Fibroblast of skin of abdomen (primary cell): ENCODE measurements around the gene GREB1.

ENCODE experiments used
- DNase-seq: peaks from one replicate; pipeline ENCODE4 v3.0.0-alpha.2; 2013

GREB1 gene

DNA sequence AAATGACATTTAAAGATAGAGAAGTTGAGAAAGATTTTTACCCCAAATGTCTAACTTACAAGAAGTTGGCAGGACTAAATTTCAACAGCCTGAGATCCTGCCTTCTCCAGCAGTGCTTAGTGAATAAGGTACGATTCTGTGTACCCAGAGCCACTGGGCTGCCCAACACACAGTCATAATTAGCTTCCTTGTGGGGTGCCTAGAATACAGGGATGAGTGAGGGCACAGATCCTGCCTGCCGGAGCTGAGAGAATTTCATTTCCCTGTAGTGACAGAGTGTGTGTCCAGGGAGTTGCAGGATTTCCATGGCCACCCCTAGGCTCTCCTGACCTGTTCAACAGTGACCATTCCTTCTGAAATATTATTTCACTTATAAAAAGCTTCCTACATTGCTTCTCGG is 27.0 kb downstream of the GREB1 start:
- DNase-seq = no peak

GRCh38 chr2:11562011-11562410 is 28.2 kb downstream of the GREB1 start:
- DNase-seq = no peak

DNA sequence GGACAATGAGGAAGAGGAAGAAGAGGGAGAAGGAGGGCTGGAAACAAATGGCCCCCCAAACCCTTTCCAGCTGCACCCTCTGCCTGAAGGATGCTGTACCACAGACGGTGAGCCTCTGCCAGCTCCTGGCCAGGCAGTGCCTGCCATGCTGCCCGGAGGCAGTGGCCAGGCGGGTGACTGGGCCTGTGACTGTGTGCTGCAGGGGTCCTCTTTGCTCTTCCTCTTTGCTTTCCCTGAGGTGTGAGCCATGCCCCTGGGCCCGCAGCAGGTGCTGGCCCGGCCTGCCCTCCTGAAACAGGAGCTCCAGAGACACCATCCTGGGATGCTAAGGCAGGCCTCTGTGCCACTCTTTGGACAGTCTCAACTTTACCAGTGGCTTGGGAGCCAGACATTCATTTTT is 28.6 kb downstream of the GREB1 start:
- DNase-seq = no peak

- DNase-seq = no peak
These were observed 30.2 kb downstream of the GREB1 start for GRCh38 chr2:11563784-11564666.

DNA sequence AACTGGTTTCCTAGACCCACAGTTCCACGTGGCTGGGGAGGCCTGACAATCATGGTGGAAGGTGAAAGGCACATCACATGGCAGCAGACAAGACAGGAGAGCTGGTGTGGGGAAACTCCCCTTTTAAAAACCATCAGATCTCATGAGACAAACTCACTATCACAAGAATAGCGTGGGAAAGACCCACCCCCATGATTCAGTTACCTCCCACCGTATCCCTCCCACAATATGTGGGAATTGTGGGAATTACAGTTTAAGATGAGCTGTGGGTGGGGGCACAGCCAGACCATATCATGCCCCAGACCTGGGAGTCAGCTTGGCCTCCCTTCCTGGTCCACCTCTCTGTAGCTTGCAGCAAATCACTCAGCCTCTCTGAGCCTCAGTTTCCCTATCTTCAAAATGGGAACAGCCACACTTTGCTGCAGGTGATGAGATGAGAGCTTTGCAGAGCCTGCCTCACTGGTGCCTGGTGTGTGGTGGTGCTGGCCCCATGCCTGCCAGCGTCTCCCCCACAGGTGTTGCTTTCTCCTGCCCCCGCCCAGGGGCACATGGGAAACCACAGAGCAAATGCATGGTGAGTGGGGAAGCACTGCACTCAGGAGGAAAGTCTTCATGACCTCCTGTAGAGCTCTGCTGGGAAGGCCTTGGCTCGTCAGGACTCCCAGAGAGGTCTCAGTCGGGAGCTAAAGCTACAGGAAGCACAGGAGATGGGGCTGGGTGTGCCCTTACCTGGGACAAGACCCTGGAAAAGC is 31.1 kb downstream of the GREB1 start:
- no peak for DNase-seq

- DNase-seq = no peak
These were observed 32.5 kb downstream of the GREB1 start for GRCh38 chr2:11566383-11566782.

DNA sequence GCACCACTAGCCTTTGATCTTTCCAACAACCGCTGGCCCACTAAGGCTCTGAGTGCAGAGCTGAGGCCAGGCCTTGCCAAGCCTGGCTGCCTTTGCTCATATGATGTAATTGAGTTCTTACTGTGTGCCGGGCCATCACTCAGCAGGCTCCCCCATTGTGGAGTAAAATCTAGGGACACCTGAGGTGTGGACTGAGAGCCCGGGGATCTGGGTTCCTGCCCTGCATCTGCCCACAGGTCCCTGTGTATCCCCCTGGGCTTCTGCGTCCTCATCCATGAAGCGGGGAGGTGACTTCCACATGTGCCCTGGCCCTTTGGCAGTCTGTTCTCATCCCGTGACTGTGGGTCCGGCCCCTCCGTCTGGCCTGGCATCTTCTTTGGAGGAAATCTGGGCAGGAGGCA is 33.8 kb downstream of the GREB1 start:
- no peak for DNase-seq

GRCh38 chr2:11568436-11568835 is 34.6 kb downstream of the GREB1 start:
- DNase-seq = no peak

GRCh38 chr2:11569636-11570035 is 35.8 kb downstream of the GREB1 start:
- DNase-seq = no peak

DNA sequence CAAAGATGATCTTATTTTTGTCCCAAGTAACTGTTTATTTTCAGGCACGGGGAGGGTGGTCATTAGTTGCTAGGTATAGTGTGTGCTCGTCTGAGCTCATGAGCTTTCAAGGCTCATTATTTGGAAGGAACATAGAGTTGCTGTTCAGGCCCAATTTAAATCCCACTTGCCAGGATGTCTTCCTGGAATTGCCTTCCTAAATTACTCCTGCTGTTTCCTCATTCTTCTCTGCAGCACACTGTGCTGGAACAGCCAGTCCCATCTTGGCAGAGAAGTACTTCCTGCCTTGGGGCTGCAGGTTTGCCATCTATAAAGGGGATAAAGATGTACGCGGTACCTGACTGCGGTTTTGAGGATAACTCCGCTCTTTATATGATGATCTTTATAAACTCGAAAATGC is 37.3 kb downstream of the GREB1 start:
- DNase-seq = no peak

- no peak for DNase-seq
These were observed 39.2 kb downstream of the GREB1 start for GRCh38 chr2:11572996-11573395.

- DNase-seq = peak; percentile 38
These were observed 39.8 kb downstream of the GREB1 start for GRCh38 chr2:11573418-11574175.

GRCh38 chr2:11574176-11575046 is 40.6 kb downstream of the GREB1 start:
- no peak for DNase-seq

GRCh38 chr2:11576398-11576797 is 42.6 kb downstream of the GREB1 start:
- no peak for DNase-seq

DNA sequence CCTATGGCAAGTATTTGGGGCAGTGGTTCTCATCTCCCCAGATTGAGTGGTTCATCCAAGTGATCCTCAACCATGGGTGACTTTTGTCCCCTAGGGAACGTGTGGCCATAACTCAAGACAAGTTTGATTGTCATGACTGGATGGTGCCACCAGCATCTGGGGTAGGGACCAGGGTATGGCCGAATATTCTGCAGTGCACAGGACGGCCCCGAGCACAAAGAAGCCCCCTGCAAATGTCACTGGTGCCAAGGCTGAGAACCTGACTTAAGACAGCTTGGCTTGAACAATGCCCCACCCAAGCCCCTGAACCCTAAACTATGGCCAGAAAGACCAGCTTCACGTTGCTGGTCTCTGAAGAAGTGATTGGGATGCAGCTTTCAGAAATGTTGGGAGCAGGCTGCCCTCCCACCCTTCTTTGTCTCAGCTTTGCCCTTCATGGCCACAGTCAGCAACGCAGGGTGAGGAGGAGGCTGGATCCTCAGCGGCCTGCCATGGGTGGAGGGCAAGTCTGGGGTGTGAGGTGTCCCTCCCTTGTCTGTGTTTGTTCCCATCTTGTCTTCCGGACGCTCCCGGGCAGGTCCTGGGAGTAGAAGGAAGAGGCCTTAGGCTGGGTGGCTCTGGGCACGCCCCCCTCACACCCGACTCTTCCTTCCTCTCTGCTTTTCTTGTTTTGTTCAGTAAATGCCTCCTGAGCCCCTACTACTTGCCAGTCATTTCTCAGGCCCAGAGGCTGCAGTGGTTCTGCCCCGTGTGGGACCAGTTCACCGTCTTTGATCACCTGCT is 43.4 kb downstream of the GREB1 start:
- no peak for DNase-seq

- no peak for DNase-seq
These were observed 44.5 kb downstream of the GREB1 start for GRCh38 chr2:11578081-11578948.

GRCh38 chr2:11578986-11579774 is 45.3 kb downstream of the GREB1 start:
- DNase-seq = no peak

GRCh38 chr2:11579867-11580659 is 46.2 kb downstream of the GREB1 start:
- DNase-seq = no peak

GRCh38 chr2:11580697-11581096 is 46.9 kb downstream of the GREB1 start:
- DNase-seq = no peak
